Measurements from ENCODE around the gene VHLL.

- TF ChIP-seq, protein P1, sequence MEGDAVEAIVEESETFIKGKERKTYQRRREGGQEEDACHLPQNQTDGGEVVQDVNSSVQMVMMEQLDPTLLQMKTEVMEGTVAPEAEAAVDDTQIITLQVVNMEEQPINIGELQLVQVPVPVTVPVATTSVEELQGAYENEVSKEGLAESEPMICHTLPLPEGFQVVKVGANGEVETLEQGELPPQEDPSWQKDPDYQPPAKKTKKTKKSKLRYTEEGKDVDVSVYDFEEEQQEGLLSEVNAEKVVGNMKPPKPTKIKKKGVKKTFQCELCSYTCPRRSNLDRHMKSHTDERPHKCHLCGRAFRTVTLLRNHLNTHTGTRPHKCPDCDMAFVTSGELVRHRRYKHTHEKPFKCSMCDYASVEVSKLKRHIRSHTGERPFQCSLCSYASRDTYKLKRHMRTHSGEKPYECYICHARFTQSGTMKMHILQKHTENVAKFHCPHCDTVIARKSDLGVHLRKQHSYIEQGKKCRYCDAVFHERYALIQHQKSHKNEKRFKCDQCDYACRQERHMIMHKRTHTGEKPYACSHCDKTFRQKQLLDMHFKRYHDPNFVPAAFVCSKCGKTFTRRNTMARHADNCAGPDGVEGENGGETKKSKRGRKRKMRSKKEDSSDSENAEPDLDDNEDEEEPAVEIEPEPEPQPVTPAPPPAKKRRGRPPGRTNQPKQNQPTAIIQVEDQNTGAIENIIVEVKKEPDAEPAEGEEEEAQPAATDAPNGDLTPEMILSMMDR (IDR thresholded peaks at IDR 0.05): no peak
- TF ChIP-seq POLR2A (IDR thresholded peaks at IDR 0.05) (no peak), POLR2AphosphoS5 (IDR thresholded peaks at IDR 0.05) (no peak)
Measured at GRCh38 chr1:156279837-156280236, 19.3 kb downstream of the VHLL start.
